EL (cell line): ENCODE data around the gene CCT4.
A peak's percentile ranks its signal among the peaks of the same experiment; 100 is the strongest.
"Not testable (repeated sequence)": the region's sequence is repeated elsewhere in the genome, so short reads cannot be mapped to it uniquely, and the experiment has no call there.

Experiments
- DNase-seq: peaks from one replicate; pipeline ENCODE4 v3.0.0-alpha.2; 2016

CCT4 gene

GRCh38 chr2:61888267-61889055 lies at the start of gene CCT4:
CCT4 (minus strand) TSS chr2:61888656; CDS start chr2:61888507, 149 bp downstream.
- peak; percentile 84 for DNase-seq

- no peak for DNase-seq
Measured at GRCh38 chr2:61937886-61938285, 49.4 kb upstream of the CCT4 start.

- no peak for DNase-seq
Measured at GRCh38 chr2:61937098-61937497, 48.6 kb upstream of the CCT4 start.

- DNase-seq = peak; percentile 31
Measured at GRCh38 chr2:61928826-61929461, 40.5 kb upstream of the CCT4 start.

- no peak for DNase-seq
Measured at GRCh38 chr2:61926531-61927477, 38.3 kb upstream of the CCT4 start.

GRCh38 chr2:61924895-61925663 lies 36.6 kb upstream of the CCT4 start:
- no peak for DNase-seq

GRCh38 chr2:61922714-61923113 lies 34.3 kb upstream of the CCT4 start:
- no peak for DNase-seq

GRCh38 chr2:61920548-61920947 lies 32.1 kb upstream of the CCT4 start:
- DNase-seq = no peak

- DNase-seq = not testable (repeated sequence)
Measured at GRCh38 chr2:61914794-61915193, 26.3 kb upstream of the CCT4 start.

GRCh38 chr2:61911510-61911909 lies 23.1 kb upstream of the CCT4 start:
- DNase-seq = no peak

GRCh38 chr2:61910603-61911002 lies 22.1 kb upstream of the CCT4 start:
- DNase-seq = no peak

GRCh38 chr2:61909116-61909515 lies 20.7 kb upstream of the CCT4 start:
- no peak for DNase-seq

- DNase-seq = no peak
Measured at GRCh38 chr2:61906186-61906470, 17.7 kb upstream of the CCT4 start.

- peak; percentile 69 for DNase-seq
Measured at GRCh38 chr2:61905372-61906185, 17.1 kb upstream of the CCT4 start, which contains the start of gene COMMD1. COMMD1 (plus strand) TSS chr2:61905674; CDS start chr2:61905679, 5 bp downstream.

- DNase-seq = no peak
Measured at GRCh38 chr2:61900281-61900680, 11.8 kb upstream of the CCT4 start.

GRCh38 chr2:61898810-61899209 lies 10.4 kb upstream of the CCT4 start:
- DNase-seq = peak; percentile 20

- DNase-seq = peak; percentile 38
Measured at GRCh38 chr2:61887717-61888266, 664 bp downstream of the CCT4 start.

GRCh38 chr2:61885896-61886603 lies 2.4 kb downstream of the CCT4 start:
- no peak for DNase-seq

GRCh38 chr2:61882850-61883249 lies 5.6 kb downstream of the CCT4 start:
- DNase-seq = no peak

GRCh38 chr2:61879351-61879750 lies 9.1 kb downstream of the CCT4 start:
- not testable (repeated sequence) for DNase-seq

- DNase-seq = no peak
Measured at GRCh38 chr2:61878761-61879160, 9.7 kb downstream of the CCT4 start.
